Smooth muscle cell (in vitro differentiated cells): ENCODE measurements around the gene PLEKHB1. TPM values are rescaled to one million over a fixed set of nuclear protein-coding genes. Genes with fewer than 3 reads are reported as not detected.
"Not testable (repeated sequence)": the region's sequence is repeated elsewhere in the genome, so short reads cannot be mapped to it uniquely, and the experiment has no call there.

Experiments
- DNase-seq: peaks from one replicate; lab custom pipeline; 2025; ENCODE audit not compliant: unreplicated experiment; lab: John Stamatoyannopoulos, UW
- H2AFZ ChIP-seq: fragments of 200-600 bp; sonication (generic); 2 replicates; pipeline ENCODE4 v1.6.0; 2016; ENCODE audit warnings: antibody characterized with exemption, low read depth, mild to moderate bottlenecking
- H3F3A ChIP-seq: fragments of 200-600 bp; sonication (generic); 2 replicates; pipeline ENCODE4 v1.6.0; 2017; ENCODE audit warnings: antibody characterized with exemption, low read depth
- H3K27ac ChIP-seq: fragments of 200-600 bp; sonication (generic); 2 replicates; pipeline ENCODE4 v1.5.1; 2016; ENCODE audit warnings: low read depth, mild to moderate bottlenecking
- H3K27me3 ChIP-seq: fragments of 200-600 bp; sonication (generic); 2 replicates; pipeline ENCODE4 v1.6.1; 2016; ENCODE audit warnings: low read depth, mild to moderate bottlenecking
- H3K36me3 ChIP-seq: fragments of 200-600 bp; sonication (generic); 2 replicates; pipeline ENCODE4 v1.5.1; 2016; ENCODE audit warnings: low read depth
- H3K4me1 ChIP-seq: fragments of 200-600 bp; sonication (generic); 2 replicates; pipeline ENCODE4 v1.5.1; 2016; ENCODE audit warnings: low read depth
- H3K4me2 ChIP-seq: fragments of 200-600 bp; sonication (generic); 2 replicates; pipeline ENCODE4 v1.6.0; 2016; ENCODE audit warnings: mild to moderate bottlenecking
- H3K4me3 ChIP-seq: fragments of 200-600 bp; sonication (generic); 2 replicates; pipeline ENCODE4 v1.5.1; 2016; ENCODE audit warnings: mild to moderate bottlenecking
- H3K79me2 ChIP-seq: fragments of 200-600 bp; sonication (generic); 2 replicates; pipeline ENCODE4 v1.6.0; 2016; ENCODE audit warnings: low read depth, mild to moderate bottlenecking
- H3K9ac ChIP-seq: fragments of 200-600 bp; sonication (generic); 2 replicates; pipeline ENCODE4 v1.6.0; 2016; ENCODE audit warnings: low read depth
- H3K9me3 ChIP-seq: fragments of 200-600 bp; sonication (generic); replicated peaks from 2 replicates; pipeline ENCODE4 v1.5.1; 2016; ENCODE audit warnings: low read depth
- H4K20me1 ChIP-seq: fragments of 200-600 bp; sonication (generic); 2 replicates; pipeline ENCODE4 v1.6.0; 2016; ENCODE audit warnings: low read depth
- CTCF ChIP-seq: fragments of 200-600 bp; sonication (generic); IDR thresholded peaks from 2 replicates; pipeline ENCODE4 v1.5.1; 2017; ENCODE audit warnings: borderline replicate concordance, mild to moderate bottlenecking, antibody characterized with exemption; ENCODE audit not compliant: insufficient read depth, poor library complexity, severe bottlenecking
- WGBS: methylation state at CpG from one replicate; pipeline ENCODE4 v1.1.7; 2016; ENCODE audit warnings: low lambda C conversion rate; 5-methylcytosine and 5-hydroxymethylcytosine counted together
- polyA plus RNA-seq: library from polyadenylated mRNA; unstranded; fragments of >200 nt; fragmentation: Nextera tagmentation; extraction: Ambion mirVana; gene quantifications from 2 replicates; pipeline ENCODE4 v1.2.1, GENCODE V29; 2016
- total RNA-seq: library from RNA; depleted of rRNA; stranded (reverse); fragments of >200 nt; gene quantifications from 2 replicates; pipeline ENCODE4 v1.2.3, GENCODE V29; 2014

Gene PLEKHB1
- total and polyA plus RNA-seq, 2 experiments from 2014 or later: 0.22 to 2.5 TPM

- no peak overlapping the region for H3K9ac ChIP-seq
- H3K9me3 ChIP-seq: no peaks in the 10 kb centered on the region
- no peaks in the 10 kb centered on the region for H3K79me2 ChIP-seq
- no peak for DNase-seq
- H3K4me1 ChIP-seq: no peaks in the 10 kb centered on the region
- TF ChIP-seq CTCF: no peak
- no peaks in the 10 kb centered on the region for H4K20me1 ChIP-seq
- H3K27ac ChIP-seq: peak overlapping the region; percentile 16
- H3K36me3 ChIP-seq: no peaks in the 10 kb centered on the region
- no peaks in the 10 kb centered on the region for H3K27me3 ChIP-seq
- WGBS: 70% methylated on average over 1 of the region's 1 CpG
- no peak overlapping the region for H3K4me3 ChIP-seq
- no peak overlapping the region for H2AFZ ChIP-seq
- no peaks in the 10 kb centered on the region for H3F3A ChIP-seq
- no peak overlapping the region for H3K4me2 ChIP-seq
Observed at GRCh38 chr11:73667891-73668290, 21.5 kb downstream of the PLEKHB1 start.

- Histone ChIP-seq H3K4me3 (no peak overlapping the region), H4K20me1 (no peaks in the 10 kb centered on the region), H3K4me1 (no peaks in the 10 kb centered on the region), H3K27me3 (no peaks in the 10 kb centered on the region), H3F3A (no peaks in the 10 kb centered on the region), H3K79me2 (no peaks in the 10 kb centered on the region), H3K4me2 (no peak overlapping the region), H3K9me3 (no peaks in the 10 kb centered on the region), H3K36me3 (no peaks in the 10 kb centered on the region), H2AFZ (no peak overlapping the region), H3K27ac (no peak overlapping the region), H3K9ac (no peak overlapping the region)
- no peak for TF ChIP-seq CTCF
- 86% methylated on average over 3 of the region's 3 CpGs for WGBS
- DNase-seq: no peak
Observed at GRCh38 chr11:73670808-73671207, 24.4 kb downstream of the PLEKHB1 start.

- H3K27ac ChIP-seq: no peak overlapping the region
- no peak overlapping the region for H3K4me2 ChIP-seq
- H3F3A ChIP-seq: no peaks in the 10 kb centered on the region
- no peak for DNase-seq
- peaks cover 2% of the 10 kb centered on the region for H3K79me2 ChIP-seq
- 70% methylated on average over 6 of the region's 6 CpGs for WGBS
- H3K9me3 ChIP-seq: no peaks in the 10 kb centered on the region
- no peak for TF ChIP-seq CTCF
- H3K36me3 ChIP-seq: peaks cover 3% of the 10 kb centered on the region
- no peaks in the 10 kb centered on the region for H3K27me3 ChIP-seq
- no peaks in the 10 kb centered on the region for H4K20me1 ChIP-seq
- no peak overlapping the region for H2AFZ ChIP-seq
- H3K4me1 ChIP-seq: no peaks in the 10 kb centered on the region
- H3K9ac ChIP-seq: no peak overlapping the region
- H3K4me3 ChIP-seq: no peak overlapping the region
Observed at GRCh38 chr11:73671701-73672100, 25.3 kb downstream of the PLEKHB1 start.

- not testable (repeated sequence) for H3K4me2 ChIP-seq, H3K4me3 ChIP-seq, H3K79me2 ChIP-seq, DNase-seq, H3F3A ChIP-seq, H3K4me1 ChIP-seq, H3K9me3 ChIP-seq, H3K27ac ChIP-seq, H3K9ac ChIP-seq, H3K27me3 ChIP-seq, H2AFZ ChIP-seq
- WGBS: 99% methylated on average over 5 of the region's 5 CpGs
- Histone ChIP-seq H3K36me3 (peaks cover 23% of the 10 kb centered on the region), H4K20me1 (peaks cover 11% of the 10 kb centered on the region)
Observed at GRCh38 chr11:73676552-73676951, 30.2 kb downstream of the PLEKHB1 start.
